ENCODE results near the gene RBMY1B. TPM values are rescaled to one million over a fixed set of nuclear protein-coding genes. Genes with fewer than 3 reads are reported as not detected.

The RBMY1B gene
- not detected in 5 replicates for total RNA-seq (2022; extraction: Qiagen RNA extraction)

GRCh38 chrY:21511038-21511437, at the start of gene RBMY1B:
Gene RBMY1B (plus strand): TSS chrY:21511338. CDS start chrY:21513351, 2,013 bp downstream.

GRCh38 chrY:21534579-21534978, 23.4 kb downstream of the RBMY1B start, which contains the start of gene RBMY1A1:
Gene RBMY1A1 (plus strand): TSS chrY:21534879. CDS start chrY:21536892, 2,013 bp downstream.

Other genes starting within 250 kb of the RBMY1B start
- gene RBMY1A1, start 23.5 kb downstream of the RBMY1B start, total RNA-seq (2022; extraction: Qiagen RNA extraction): not detected in 5 replicates

All from A549 treated with Mapracorat at 1 μM for 4 hours (cell line).